OCI-LY3 (cell line): ENCODE measurements around the gene SSBP4.

Experiments used
- H2AFZ ChIP-seq: fragments of 200-600, 300-600 bp; shearing (Covaris generic); 2 replicates; pipeline ENCODE4 v1.6.0; 2014; ENCODE audit warnings: antibody characterized with exemption, low read depth, low read length
- H3K27ac ChIP-seq: fragments of 200-600, 300-600 bp; sonication (generic); 2 replicates; pipeline ENCODE4 v1.5.1; 2014; ENCODE audit warnings: mild to moderate bottlenecking, low read length, moderate library complexity, mixed read lengths
- H3K27me3 ChIP-seq: fragments of 200-600, 300-600 bp; sonication (generic); 2 replicates; pipeline ENCODE4 v1.6.1; 2014; ENCODE audit warnings: low read depth, low read length, mixed read lengths
- H3K36me3 ChIP-seq: fragments of 200-600, 300-600 bp; sonication (generic); replicated peaks from 2 replicates; pipeline ENCODE3; 2014; ENCODE audit warnings: low read depth, low read length, mixed read lengths
- H3K4me1 ChIP-seq: fragments of 300-600, 200-600 bp; sonication (generic); 2 replicates; pipeline ENCODE4 v1.6.1; 2014; ENCODE audit warnings: low read length, mixed read lengths
- H3K4me2 ChIP-seq: fragments of 200-600, 300-600 bp; sonication (generic); 2 replicates; pipeline ENCODE4 v1.6.1; 2014; ENCODE audit warnings: low read length, mixed read lengths
- H3K4me3 ChIP-seq: fragments of 300-600, 200-600 bp; sonication (generic); 2 replicates; pipeline ENCODE4 v1.5.1; 2014; ENCODE audit warnings: antibody characterized with exemption, mild to moderate bottlenecking, low read length, moderate library complexity
- H3K79me2 ChIP-seq: fragments of 300-600, 200-600 bp; shearing (Covaris generic); 2 replicates; pipeline ENCODE4 v1.6.1; 2014; ENCODE audit warnings: mild to moderate bottlenecking, low read length, mixed read lengths
- H3K9ac ChIP-seq: fragments of 300-600, 200-600 bp; shearing (Covaris generic); 2 replicates; pipeline ENCODE4 v1.6.0; 2014; ENCODE audit warnings: mild to moderate bottlenecking, low read length, moderate library complexity
- H3K9me3 ChIP-seq: fragments of 200-600, 300-600 bp; shearing (Covaris generic); 2 replicates; pipeline ENCODE4 v1.6.1; 2014; ENCODE audit warnings: low read length, mixed read lengths; ENCODE audit not compliant: insufficient read depth
- H4K20me1 ChIP-seq: fragments of 200-600, 300-600 bp; sonication (generic); 2 replicates; pipeline ENCODE4 v1.6.1; 2016; ENCODE audit warnings: low read length, mixed read lengths; ENCODE audit not compliant: insufficient read depth
- CTCF ChIP-seq: fragments of 200-600, 300-600 bp; sonication (generic); IDR thresholded peaks from 2 replicates; pipeline ENCODE4 v1.5.1; 2014; ENCODE audit warnings: antibody characterized with exemption, low read length, low read depth
- EZH2phosphoT487 ChIP-seq: fragments of 200-600 bp; shearing (Covaris generic); IDR thresholded peaks from 2 replicates; pipeline ENCODE4 v1.6.1; 2018; ENCODE audit warnings: antibody characterized with exemption, mixed run types, low read depth

The SSBP4 gene

GRCh38 chr19:18390065-18390907 lies 28.9 kb upstream of the SSBP4 start:
- no peak overlapping the region for H3K4me2 ChIP-seq
- H3K4me3 ChIP-seq = no peak overlapping the region
- H2AFZ ChIP-seq = no peak overlapping the region
- no peaks in the 10 kb centered on the region for H4K20me1 ChIP-seq
- peaks cover 22% of the 10 kb centered on the region for H3K27me3 ChIP-seq
- no peak overlapping the region for H3K27ac ChIP-seq
- H3K4me1 ChIP-seq = peaks cover 15% of the 10 kb centered on the region
- no peak overlapping the region for H3K9ac ChIP-seq
- no peaks in the 10 kb centered on the region for H3K9me3 ChIP-seq
- TF ChIP-seq EZH2phosphoT487 (no peak), CTCF (no peak)
- H3K36me3 ChIP-seq = peaks cover 4% of the 10 kb centered on the region
- no peaks in the 10 kb centered on the region for H3K79me2 ChIP-seq

GRCh38 chr19:18391509-18392075 lies 27.6 kb upstream of the SSBP4 start:
- Histone ChIP-seq H3K9me3 (no peaks in the 10 kb centered on the region), H3K9ac (no peak overlapping the region), H3K4me1 (peaks cover 11% of the 10 kb centered on the region), H3K27me3 (peaks cover 13% of the 10 kb centered on the region), H2AFZ (no peak overlapping the region), H3K4me2 (no peak overlapping the region), H3K27ac (no peak overlapping the region), H3K79me2 (no peaks in the 10 kb centered on the region), H3K36me3 (peaks cover 4% of the 10 kb centered on the region), H4K20me1 (no peaks in the 10 kb centered on the region), H3K4me3 (no peak overlapping the region)
- no peak for TF ChIP-seq EZH2phosphoT487
- no peak for TF ChIP-seq CTCF

- Histone ChIP-seq H3K36me3 (peaks cover 4% of the 10 kb centered on the region), H3K4me2 (peak overlapping the region; percentile 25), H3K79me2 (no peaks in the 10 kb centered on the region), H3K9ac (no peak overlapping the region), H3K4me1 (peaks cover 19% of the 10 kb centered on the region), H3K27ac (no peak overlapping the region), H3K27me3 (peaks cover 5% of the 10 kb centered on the region; the same call in 1 of the 2 replicates), H3K9me3 (no peaks in the 10 kb centered on the region), H4K20me1 (no peaks in the 10 kb centered on the region), H3K4me3 (no peak overlapping the region), H2AFZ (no peak overlapping the region)
- no peak for TF ChIP-seq CTCF
- TF ChIP-seq EZH2phosphoT487 = no peak
Observed at GRCh38 chr19:18392417-18392816, 26.8 kb upstream of the SSBP4 start.

- no peaks in the 10 kb centered on the region for H4K20me1 ChIP-seq
- H3K27me3 ChIP-seq = peaks cover 4% of the 10 kb centered on the region; the same call in 1 of the 2 replicates
- H3K9ac ChIP-seq = no peak overlapping the region
- peaks cover 23% of the 10 kb centered on the region for H3K4me1 ChIP-seq
- peak overlapping the region; percentile 25 for H3K4me2 ChIP-seq
- no peaks in the 10 kb centered on the region for H3K79me2 ChIP-seq
- no peaks in the 10 kb centered on the region for H3K9me3 ChIP-seq
- H3K27ac ChIP-seq = no peak overlapping the region
- H3K4me3 ChIP-seq = no peak overlapping the region
- TF ChIP-seq CTCF = no peak
- no peak for TF ChIP-seq EZH2phosphoT487
- peaks cover 4% of the 10 kb centered on the region for H3K36me3 ChIP-seq
- no peak overlapping the region for H2AFZ ChIP-seq
Observed at GRCh38 chr19:18392926-18393325, 26.3 kb upstream of the SSBP4 start.
